Smooth muscle cell (in vitro differentiated cells): Measurements from ENCODE around the gene EPHB1. TPM values are rescaled to one million over a fixed set of nuclear protein-coding genes. Genes with fewer than 3 reads are reported as not detected.

ENCODE experiments used
- DNase-seq: peaks from one replicate; lab custom pipeline; 2025; ENCODE audit not compliant: unreplicated experiment; lab: John Stamatoyannopoulos, UW
- H2AFZ ChIP-seq: fragments of 200-600 bp; sonication (generic); 2 replicates; pipeline ENCODE4 v1.6.0; 2016; ENCODE audit warnings: antibody characterized with exemption, low read depth, mild to moderate bottlenecking
- H3F3A ChIP-seq: fragments of 200-600 bp; sonication (generic); 2 replicates; pipeline ENCODE4 v1.6.0; 2017; ENCODE audit warnings: antibody characterized with exemption, low read depth
- H3K27ac ChIP-seq: fragments of 200-600 bp; sonication (generic); 2 replicates; pipeline ENCODE4 v1.5.1; 2016; ENCODE audit warnings: low read depth, mild to moderate bottlenecking
- H3K27me3 ChIP-seq: fragments of 200-600 bp; sonication (generic); 2 replicates; pipeline ENCODE4 v1.6.1; 2016; ENCODE audit warnings: low read depth, mild to moderate bottlenecking
- H3K36me3 ChIP-seq: fragments of 200-600 bp; sonication (generic); 2 replicates; pipeline ENCODE4 v1.5.1; 2016; ENCODE audit warnings: low read depth
- H3K4me1 ChIP-seq: fragments of 200-600 bp; sonication (generic); 2 replicates; pipeline ENCODE4 v1.5.1; 2016; ENCODE audit warnings: low read depth
- H3K4me2 ChIP-seq: fragments of 200-600 bp; sonication (generic); 2 replicates; pipeline ENCODE4 v1.6.0; 2016; ENCODE audit warnings: mild to moderate bottlenecking
- H3K4me3 ChIP-seq: fragments of 200-600 bp; sonication (generic); 2 replicates; pipeline ENCODE4 v1.5.1; 2016; ENCODE audit warnings: mild to moderate bottlenecking
- H3K79me2 ChIP-seq: fragments of 200-600 bp; sonication (generic); 2 replicates; pipeline ENCODE4 v1.6.0; 2016; ENCODE audit warnings: low read depth, mild to moderate bottlenecking
- H3K9ac ChIP-seq: fragments of 200-600 bp; sonication (generic); 2 replicates; pipeline ENCODE4 v1.6.0; 2016; ENCODE audit warnings: low read depth
- H3K9me3 ChIP-seq: fragments of 200-600 bp; sonication (generic); replicated peaks from 2 replicates; pipeline ENCODE4 v1.5.1; 2016; ENCODE audit warnings: low read depth
- H4K20me1 ChIP-seq: fragments of 200-600 bp; sonication (generic); 2 replicates; pipeline ENCODE4 v1.6.0; 2016; ENCODE audit warnings: low read depth
- WGBS: methylation state at CpG from one replicate; pipeline ENCODE4 v1.1.7; 2016; ENCODE audit warnings: low lambda C conversion rate; 5-methylcytosine and 5-hydroxymethylcytosine counted together
- polyA plus RNA-seq: library from polyadenylated mRNA; unstranded; fragments of >200 nt; fragmentation: Nextera tagmentation; extraction: Ambion mirVana; gene quantifications from 2 replicates; pipeline ENCODE4 v1.2.1, GENCODE V29; 2016
- total RNA-seq: library from RNA; depleted of rRNA; stranded (reverse); fragments of >200 nt; gene quantifications from 2 replicates; pipeline ENCODE4 v1.2.3, GENCODE V29; 2014
- TF ChIP-seq, protein P1 (sequence below): fragments of 200-600 bp; sonication (generic); IDR thresholded peaks from 2 replicates; pipeline ENCODE4 v1.5.1; 2017; ENCODE audit warnings: borderline replicate concordance, mild to moderate bottlenecking, antibody characterized with exemption; ENCODE audit not compliant: insufficient read depth, poor library complexity, severe bottlenecking

The EPHB1 gene
- total and polyA plus RNA-seq, 2 experiments from 2014 or later, result 2.5 to 2.6 TPM

GRCh38 chr3:134972836-134973455 is 177.9 kb downstream of the EPHB1 start:
- Histone ChIP-seq H3K4me3 (no peak overlapping the region), H3K27ac (no peak overlapping the region), H3K4me2 (no peak overlapping the region), H3K9me3 (no peaks in the 10 kb centered on the region), H3K4me1 (peaks cover 8% of the 10 kb centered on the region), H3K9ac (no peak overlapping the region), H3K79me2 (no peaks in the 10 kb centered on the region), H2AFZ (no peak overlapping the region), H3K27me3 (peaks cover 7% of the 10 kb centered on the region), H4K20me1 (no peaks in the 10 kb centered on the region), H3K36me3 (no peaks in the 10 kb centered on the region), H3F3A (no peaks in the 10 kb centered on the region)
- 67% methylated on average over 2 of the region's 2 CpGs for WGBS
- DNase-seq, result no peak
- TF ChIP-seq, protein P1, sequence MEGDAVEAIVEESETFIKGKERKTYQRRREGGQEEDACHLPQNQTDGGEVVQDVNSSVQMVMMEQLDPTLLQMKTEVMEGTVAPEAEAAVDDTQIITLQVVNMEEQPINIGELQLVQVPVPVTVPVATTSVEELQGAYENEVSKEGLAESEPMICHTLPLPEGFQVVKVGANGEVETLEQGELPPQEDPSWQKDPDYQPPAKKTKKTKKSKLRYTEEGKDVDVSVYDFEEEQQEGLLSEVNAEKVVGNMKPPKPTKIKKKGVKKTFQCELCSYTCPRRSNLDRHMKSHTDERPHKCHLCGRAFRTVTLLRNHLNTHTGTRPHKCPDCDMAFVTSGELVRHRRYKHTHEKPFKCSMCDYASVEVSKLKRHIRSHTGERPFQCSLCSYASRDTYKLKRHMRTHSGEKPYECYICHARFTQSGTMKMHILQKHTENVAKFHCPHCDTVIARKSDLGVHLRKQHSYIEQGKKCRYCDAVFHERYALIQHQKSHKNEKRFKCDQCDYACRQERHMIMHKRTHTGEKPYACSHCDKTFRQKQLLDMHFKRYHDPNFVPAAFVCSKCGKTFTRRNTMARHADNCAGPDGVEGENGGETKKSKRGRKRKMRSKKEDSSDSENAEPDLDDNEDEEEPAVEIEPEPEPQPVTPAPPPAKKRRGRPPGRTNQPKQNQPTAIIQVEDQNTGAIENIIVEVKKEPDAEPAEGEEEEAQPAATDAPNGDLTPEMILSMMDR, result no peak

GRCh38 chr3:134974624-134975023 is 179.6 kb downstream of the EPHB1 start:
- Histone ChIP-seq H3K4me3 (no peak overlapping the region), H3K27me3 (peaks cover 7% of the 10 kb centered on the region), H3K36me3 (no peaks in the 10 kb centered on the region), H3K27ac (no peak overlapping the region), H3K79me2 (no peaks in the 10 kb centered on the region), H4K20me1 (no peaks in the 10 kb centered on the region), H3K4me2 (no peak overlapping the region), H2AFZ (no peak overlapping the region), H3F3A (no peaks in the 10 kb centered on the region), H3K4me1 (peaks cover 8% of the 10 kb centered on the region), H3K9me3 (no peaks in the 10 kb centered on the region), H3K9ac (no peak overlapping the region)
- WGBS, result 57% methylated on average over 3 of the region's 3 CpGs
- DNase-seq, result no peak
- TF ChIP-seq, protein P1, result no peak

GRCh38 chr3:134976948-134977347 is 181.9 kb downstream of the EPHB1 start:
- H3K27me3 ChIP-seq, result peaks cover 16% of the 10 kb centered on the region

GRCh38 chr3:134978658-134979057 is 183.6 kb downstream of the EPHB1 start:
- Histone ChIP-seq H3K9me3 (no peaks in the 10 kb centered on the region), H3F3A (no peaks in the 10 kb centered on the region), H3K9ac (no peak overlapping the region), H4K20me1 (no peaks in the 10 kb centered on the region), H3K79me2 (no peaks in the 10 kb centered on the region), H2AFZ (no peak overlapping the region), H3K4me2 (no peak overlapping the region), H3K27me3 (peaks cover 23% of the 10 kb centered on the region), H3K36me3 (no peaks in the 10 kb centered on the region), H3K27ac (no peak overlapping the region), H3K4me3 (no peak overlapping the region), H3K4me1 (no peaks in the 10 kb centered on the region)
- TF ChIP-seq, protein P1, result no peak
- DNase-seq, result no peak
- 100% methylated on average over 1 of the region's 1 CpG for WGBS

More at GRCh38 chr3:134976948-134977347, 181.9 kb downstream of the EPHB1 start:
- DNase-seq, result no peak
- Histone ChIP-seq H3K9me3 (no peaks in the 10 kb centered on the region), H4K20me1 (no peaks in the 10 kb centered on the region), H3K79me2 (no peaks in the 10 kb centered on the region), H3K4me3 (no peak overlapping the region), H3K4me1 (no peaks in the 10 kb centered on the region), H3K9ac (no peak overlapping the region), H3F3A (no peaks in the 10 kb centered on the region), H3K4me2 (no peak overlapping the region), H3K27ac (no peak overlapping the region), H3K36me3 (no peaks in the 10 kb centered on the region), H2AFZ (no peak overlapping the region)
- TF ChIP-seq, protein P1, result no peak
- WGBS, result 85% methylated on average over 3 of the region's 3 CpGs
